Measurements from ENCODE around the gene CNTNAP2.

- TF ChIP-seq GTF2F1 (IDR thresholded peaks at IDR 0.05; ENCODE audit: low read length) (no peak), CTCF (CRISPR knock-in tag; IDR thresholded peaks at IDR 0.05) (no peak), RAD21 (CRISPR knock-in tag; IDR thresholded peaks at IDR 0.05) (no peak), HINFP (CRISPR knock-in tag; IDR thresholded peaks at IDR 0.05; ENCODE audit: low read depth) (no peak), PATZ1 (CRISPR knock-in tag; IDR thresholded peaks at IDR 0.05) (no peak), ZNF34 (CRISPR knock-in tag; IDR thresholded peaks at IDR 0.05; ENCODE audit: borderline replicate concordance) (no peak), ATF6 (CRISPR knock-in tag; conservative IDR thresholded peaks at IDR 0.05) (no peak)
Measured at GRCh38 chr7:147670759-147671158, 1554.2 kb downstream of the CNTNAP2 start.
